ENCODE results near the gene ORC3. TPM values are rescaled to one million over a fixed set of nuclear protein-coding genes. Genes with fewer than 3 reads are reported as not detected.
"Not testable (repeated sequence)": the region's sequence is repeated elsewhere in the genome, so short reads cannot be mapped to it uniquely, and the experiment has no call there.

Gene ORC3
- total RNA-seq, 1 experiment from 2014 or later: 58.7 TPM

DNA sequence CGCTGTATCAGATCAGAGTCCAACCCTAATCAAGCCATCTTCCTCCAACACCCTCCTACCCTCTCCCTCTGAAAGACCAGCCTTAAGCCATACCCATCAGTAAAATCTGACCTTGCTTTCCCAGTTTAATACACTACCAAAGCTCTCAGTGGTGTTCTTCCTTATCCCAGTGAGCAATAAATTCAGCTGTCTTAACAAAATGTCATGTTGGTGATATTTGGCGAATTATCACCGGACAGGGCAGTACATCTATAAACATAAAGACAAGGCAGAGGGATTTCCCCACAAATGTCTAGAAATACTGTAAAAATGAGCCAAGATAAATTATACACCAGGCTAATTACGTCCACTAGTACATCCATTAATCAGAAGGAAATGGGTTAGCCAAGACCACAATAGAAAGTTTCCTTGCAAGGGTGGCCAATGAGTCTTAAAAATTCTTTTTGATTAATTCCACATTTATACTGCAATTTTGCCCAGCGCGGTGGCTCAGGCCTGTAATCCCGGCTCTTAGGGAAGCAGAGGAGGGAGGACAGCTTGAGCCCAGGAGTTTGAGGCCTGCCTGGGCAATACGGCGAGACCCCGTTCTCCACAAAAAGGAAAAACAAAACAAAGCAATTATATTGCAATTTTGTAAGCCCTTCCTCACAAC lies 1.1 kb upstream of the ORC3 start:
- in situ Hi-C loops (cut with HindIII; ENCODE audit: low sequenced_read_pairs): no loop called here
- no peak for DNase-seq (ENCODE audit: low spot score)

DNA sequence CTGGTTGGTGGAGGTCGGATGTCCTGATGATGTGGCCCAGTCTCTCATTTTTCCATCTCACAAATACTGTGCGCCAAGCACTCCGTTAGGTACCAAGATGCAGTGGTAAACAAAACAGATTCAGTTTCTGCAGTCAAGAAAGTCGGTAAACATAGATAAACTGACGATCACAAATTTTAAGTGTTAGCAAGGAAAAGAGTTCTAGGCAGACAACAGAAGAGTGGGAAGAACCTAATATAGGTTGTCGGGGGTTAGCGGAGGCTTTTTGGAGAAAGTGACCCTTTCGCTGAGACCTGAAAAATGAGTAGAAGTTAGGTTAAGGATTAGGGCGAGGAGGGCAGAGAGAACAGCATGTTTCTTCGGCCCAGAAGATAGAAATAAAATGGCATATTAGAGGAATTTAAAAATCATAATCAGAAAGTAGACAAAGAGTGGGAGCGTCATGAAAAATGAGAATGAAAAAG lies 514 bp downstream of the ORC3 start:
- in situ Hi-C loops (cut with HindIII; ENCODE audit: low sequenced_read_pairs): no loop called here
- DNase-seq (ENCODE audit: low spot score): no peak

DNA sequence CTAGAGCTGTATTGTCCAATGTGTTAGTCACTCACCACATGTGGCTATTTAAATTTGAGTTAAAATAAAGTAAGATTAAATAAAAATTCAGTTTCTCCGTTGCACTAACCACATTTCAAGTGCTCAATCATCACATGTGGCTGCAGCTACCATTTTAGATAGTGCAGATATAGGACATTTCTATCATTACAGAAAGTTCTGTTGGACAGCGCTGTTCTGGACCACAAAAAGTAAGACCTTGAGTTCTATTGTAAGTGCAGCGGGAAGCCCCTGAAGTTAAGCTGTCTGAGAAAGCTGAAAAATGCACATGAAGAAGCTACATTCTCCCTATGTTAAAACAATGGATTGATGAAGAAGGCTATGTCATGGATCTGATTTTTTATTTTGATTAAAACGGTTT lies 1.1 kb downstream of the ORC3 start:
- DNase-seq (ENCODE audit: low spot score): no peak
- in situ Hi-C loops (cut with HindIII; ENCODE audit: low sequenced_read_pairs): no loop called here

DNA sequence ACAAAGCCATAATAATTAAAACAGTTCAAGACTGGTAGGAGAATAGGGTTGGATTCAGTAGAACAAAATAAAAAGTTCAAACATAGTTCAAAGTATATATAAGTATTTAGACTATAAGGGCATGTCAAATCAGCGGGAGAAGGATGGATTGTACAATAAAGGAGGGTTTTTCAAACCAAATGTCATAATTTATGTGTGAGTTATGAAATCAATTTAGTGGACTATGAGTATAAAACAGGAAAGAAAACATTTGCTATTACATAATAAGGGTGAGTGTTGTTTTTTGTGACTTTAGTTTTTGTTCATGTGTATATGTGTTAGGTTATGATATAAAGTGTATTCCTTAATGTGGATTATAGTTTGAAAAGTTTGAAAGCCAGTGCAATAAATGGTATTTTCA lies 10.6 kb downstream of the ORC3 start:
- no peak for DNase-seq (ENCODE audit: low spot score)
- in situ Hi-C loops (cut with HindIII; ENCODE audit: low sequenced_read_pairs): no loop called here

DNA sequence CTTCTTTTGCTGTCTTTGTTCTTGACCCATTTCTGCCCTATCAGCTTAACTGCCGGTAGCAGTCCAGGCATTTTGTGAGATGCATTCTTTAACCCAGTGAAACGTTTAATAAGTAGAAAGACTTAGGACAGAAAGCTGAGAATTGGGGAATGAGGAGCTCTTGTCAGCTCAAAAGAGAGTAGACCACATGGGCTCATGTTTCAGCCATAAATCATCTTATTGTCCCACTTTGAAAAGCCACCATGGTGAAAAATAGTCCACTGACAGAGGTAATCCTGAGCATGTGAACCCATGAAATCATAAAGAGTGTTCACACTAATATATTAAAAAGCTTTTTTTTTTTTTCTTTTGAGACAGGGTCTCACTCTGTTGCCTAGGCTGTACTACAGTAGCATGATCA lies 16.3 kb downstream of the ORC3 start:
- in situ Hi-C loops (cut with HindIII; ENCODE audit: low sequenced_read_pairs): no loop called here
- DNase-seq (ENCODE audit: low spot score): no peak

DNA sequence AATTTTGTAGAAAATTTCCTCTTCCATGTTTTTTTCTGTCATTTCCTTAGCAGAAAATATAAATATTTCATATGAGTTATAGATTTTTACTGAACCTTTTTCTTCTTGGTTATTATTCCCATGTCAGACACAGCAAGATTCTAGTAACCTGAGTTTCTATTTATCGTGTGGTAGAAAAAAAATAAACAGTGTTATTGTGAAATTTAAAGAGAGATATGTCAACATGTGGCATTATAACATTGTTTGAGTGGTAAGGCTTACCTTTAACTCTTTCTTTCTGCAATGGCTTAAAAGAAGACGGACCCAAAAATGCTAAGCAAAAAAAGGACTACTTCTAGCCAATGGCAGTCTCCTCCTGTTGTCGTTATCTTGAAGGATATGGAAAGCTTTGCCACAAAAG lies 18.9 kb downstream of the ORC3 start:
- DNase-seq (ENCODE audit: low spot score): no peak
- in situ Hi-C loops (cut with HindIII; ENCODE audit: low sequenced_read_pairs): no loop called here

DNA sequence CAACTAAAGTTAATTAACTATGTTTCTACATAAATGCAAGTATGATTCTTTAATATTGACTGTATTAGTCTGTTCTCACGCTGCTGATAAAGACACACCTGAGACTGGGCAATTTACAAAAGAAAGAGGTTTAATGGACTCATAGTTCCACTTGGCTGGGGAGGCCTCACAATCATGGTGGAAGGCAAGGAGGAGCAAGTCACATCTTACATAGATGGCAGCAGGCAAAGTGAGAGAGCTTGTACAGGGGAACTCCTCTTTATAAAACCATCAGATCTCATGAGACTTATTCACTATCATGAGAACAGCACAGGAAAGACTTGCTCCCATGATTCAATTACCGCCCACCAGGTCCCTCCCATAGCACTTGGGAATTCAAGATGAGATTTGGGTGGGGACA lies 23.1 kb downstream of the ORC3 start:
- in situ Hi-C loops (cut with HindIII; ENCODE audit: low sequenced_read_pairs): not testable (repeated sequence)

DNA sequence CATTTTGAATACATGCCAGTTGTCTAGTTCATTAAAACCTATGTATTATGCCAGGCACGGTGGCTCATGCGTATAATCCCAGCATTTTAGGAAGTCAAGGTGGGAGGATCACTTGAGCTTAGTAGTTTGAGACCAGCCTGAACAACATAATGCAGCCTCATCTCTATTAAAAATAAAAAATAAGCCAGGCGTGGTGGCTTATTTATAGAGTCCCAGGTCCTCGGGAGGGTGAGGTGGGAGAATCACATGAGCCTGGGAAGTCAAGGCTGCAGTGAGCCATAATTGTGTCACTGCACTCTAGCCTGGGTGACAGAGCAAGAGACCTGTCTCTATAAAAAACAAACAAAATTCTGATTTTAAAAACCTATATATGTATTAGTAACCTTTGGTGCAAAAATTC lies 27.5 kb downstream of the ORC3 start:
- in situ Hi-C loops (cut with HindIII; ENCODE audit: low sequenced_read_pairs): no loop called here
- DNase-seq (ENCODE audit: low spot score): no peak

More for the DNA sequence above, 23.1 kb downstream of the ORC3 start:
- not testable (repeated sequence) for DNase-seq (ENCODE audit: low spot score)

DNA sequence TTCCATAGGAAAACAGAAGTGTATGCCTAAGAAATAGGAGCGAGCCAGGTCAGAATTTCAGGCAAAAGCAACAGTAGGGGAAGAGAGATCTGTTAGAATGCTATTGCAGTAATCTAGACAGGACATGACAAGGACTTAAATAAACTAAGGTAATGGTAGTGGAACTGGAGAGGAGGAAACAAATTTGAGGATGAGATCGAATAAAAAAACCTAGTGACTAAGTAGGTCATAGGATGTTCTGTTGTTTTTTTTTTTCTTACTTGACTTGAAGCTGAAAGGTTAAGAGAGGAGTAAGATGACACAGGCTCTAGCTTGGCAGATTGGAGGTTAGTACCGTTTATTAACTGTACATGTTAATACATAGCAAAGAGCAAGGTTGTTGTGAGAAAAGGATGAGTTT lies 28.6 kb downstream of the ORC3 start:
- in situ Hi-C loops (cut with HindIII; ENCODE audit: low sequenced_read_pairs): no loop called here
- DNase-seq (ENCODE audit: low spot score): no peak

DNA sequence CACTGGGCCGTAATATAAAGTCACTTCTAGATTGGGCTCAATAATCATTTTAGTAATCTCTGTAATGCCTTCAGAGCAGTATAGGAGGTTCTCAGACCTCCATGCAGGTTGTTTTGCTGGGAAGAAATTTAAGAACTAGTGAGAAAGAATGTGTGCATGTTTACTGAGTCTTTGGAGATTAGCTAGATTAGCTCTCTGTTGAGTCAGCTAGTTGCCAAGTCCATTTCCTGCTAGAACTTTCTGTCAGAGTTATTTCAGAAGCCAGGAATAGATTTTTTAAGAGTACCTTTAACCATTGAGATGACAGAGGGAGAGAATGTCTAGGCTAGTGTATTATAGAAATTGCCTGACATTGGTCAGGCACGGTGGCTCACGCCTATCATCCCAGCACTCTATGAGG lies 33.3 kb downstream of the ORC3 start:
- no peak for DNase-seq (ENCODE audit: low spot score)
- in situ Hi-C loops (cut with HindIII; ENCODE audit: low sequenced_read_pairs): no loop called here

DNA sequence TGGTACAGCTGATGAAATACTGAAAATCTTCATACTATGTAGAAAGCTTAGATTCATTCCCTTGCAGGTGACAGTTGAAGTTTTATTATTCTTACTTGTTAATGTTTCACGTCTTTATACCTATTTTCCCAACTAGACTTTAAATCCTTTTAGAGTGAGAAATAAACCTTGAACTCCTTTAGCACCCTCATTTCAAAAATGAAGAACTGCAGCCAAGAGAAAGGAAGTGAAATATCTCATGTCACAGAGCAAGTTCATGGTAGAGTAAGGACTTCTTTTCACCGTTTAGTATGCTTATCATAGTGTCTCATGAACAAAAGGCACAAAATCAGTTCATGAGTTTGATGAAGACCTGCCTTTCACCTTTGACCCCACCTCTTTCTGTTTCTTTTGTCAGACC lies 38.5 kb downstream of the ORC3 start:
- in situ Hi-C loops (cut with HindIII; ENCODE audit: low sequenced_read_pairs): no loop called here

DNA sequence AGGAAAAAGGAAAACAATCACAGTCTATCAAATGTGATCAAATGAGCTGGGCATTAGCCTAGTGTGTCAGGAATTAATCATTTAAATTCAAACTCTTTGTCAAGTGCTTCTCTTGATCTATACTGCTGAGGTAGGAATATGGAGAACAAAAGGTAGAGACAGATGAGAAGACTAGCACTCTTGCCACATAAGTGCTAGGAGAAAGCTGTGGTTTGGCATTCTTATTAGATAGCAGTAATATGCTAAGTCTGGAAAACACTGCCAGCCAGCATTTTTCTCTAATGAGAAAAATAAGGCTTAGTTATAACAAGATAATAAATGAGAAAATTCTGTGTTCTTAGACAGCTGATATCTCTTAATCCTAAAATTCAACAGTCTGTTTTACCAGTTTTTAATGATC lies 38.9 kb downstream of the ORC3 start:
- in situ Hi-C loops (cut with HindIII; ENCODE audit: low sequenced_read_pairs): no loop called here
- no peak for DNase-seq (ENCODE audit: low spot score)

More for the DNA sequence above, 38.5 kb downstream of the ORC3 start:
- no peak for DNase-seq (ENCODE audit: low spot score)

DNA sequence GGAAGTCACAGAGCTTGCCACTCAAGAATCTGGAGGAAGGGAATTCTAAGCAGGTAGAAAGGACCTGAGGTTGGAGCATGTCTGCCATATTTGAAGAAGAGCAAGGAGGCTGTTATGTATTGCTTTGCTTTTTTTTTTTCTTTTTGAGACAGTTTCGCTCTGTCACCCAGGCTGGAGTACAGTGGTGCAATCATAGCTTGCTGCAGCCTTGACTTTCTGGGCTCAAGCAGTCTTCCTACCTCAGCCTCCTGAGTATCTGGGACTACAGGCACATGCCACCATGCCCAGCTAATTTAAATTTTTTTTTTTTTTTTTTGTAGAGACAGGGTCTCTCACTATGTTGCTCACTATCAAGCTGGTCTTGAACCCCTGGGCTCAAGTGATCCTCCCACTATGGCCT lies 40.8 kb downstream of the ORC3 start:
- in situ Hi-C loops (cut with HindIII; ENCODE audit: low sequenced_read_pairs): no loop called here
- DNase-seq (ENCODE audit: low spot score): no peak

DNA sequence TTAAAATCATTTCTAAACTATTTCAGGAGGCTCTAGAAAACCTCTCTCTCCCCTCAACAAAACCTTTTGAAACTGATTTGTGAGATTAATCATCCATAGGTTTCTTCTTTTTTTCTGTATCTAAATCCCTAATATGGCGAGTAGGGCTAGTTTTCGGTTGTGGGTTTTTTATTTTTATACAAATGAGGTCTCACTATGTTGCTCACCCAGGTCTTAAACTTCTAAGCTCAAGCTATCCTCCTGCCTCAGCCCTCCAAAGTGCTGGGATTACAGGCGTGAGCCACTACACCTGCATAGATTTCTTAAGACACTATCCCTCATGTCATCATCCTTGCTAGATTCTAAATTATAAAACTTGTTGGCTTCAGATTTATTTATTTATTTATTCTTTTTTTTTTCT lies 43.9 kb downstream of the ORC3 start:
- in situ Hi-C loops (cut with HindIII; ENCODE audit: low sequenced_read_pairs): no loop called here
- DNase-seq (ENCODE audit: low spot score): no peak

DNA sequence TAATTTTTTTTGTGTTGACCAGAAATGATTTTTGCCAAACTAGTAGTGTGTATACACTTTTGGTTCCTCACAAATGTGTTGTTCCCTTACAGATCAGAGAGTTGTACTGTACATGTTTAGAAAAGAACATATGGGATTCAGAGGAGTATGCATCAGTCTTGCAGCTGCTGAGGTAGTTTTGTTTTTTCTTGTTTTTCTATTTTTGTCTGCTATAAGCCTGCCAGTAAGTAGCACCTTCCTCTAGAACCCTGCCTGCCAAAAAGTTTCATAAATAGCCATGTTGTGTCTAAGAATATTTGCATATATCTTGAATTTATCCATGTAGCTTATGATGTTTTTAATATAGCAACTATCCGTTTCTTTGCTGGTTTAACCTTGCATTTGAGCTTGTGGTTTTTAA lies 46.4 kb downstream of the ORC3 start:
- peak; percentile 26 for DNase-seq (ENCODE audit: low spot score)
- in situ Hi-C loops (cut with HindIII; ENCODE audit: low sequenced_read_pairs): no loop called here

DNA sequence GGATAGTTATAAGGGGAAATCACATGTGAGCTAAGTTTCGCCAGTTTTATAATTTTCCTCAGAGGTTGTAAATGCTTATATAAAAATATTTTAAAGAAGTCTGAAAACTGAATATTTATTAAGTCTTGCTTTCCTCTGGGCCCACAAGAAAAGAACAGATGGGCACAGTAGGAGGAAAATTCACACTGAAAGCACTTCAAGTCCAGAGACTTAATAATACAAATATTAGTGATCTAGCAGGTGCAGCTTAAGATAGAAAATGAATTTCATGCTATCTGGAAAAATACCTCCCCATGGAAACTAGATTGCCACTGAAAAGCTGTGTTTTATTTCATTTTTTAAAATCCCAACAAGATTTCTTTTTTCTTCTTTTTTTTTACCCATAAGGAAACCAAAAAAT lies 47.2 kb downstream of the ORC3 start:
- DNase-seq (ENCODE audit: low spot score): peak; percentile 62
- in situ Hi-C loops (cut with HindIII; ENCODE audit: low sequenced_read_pairs): no loop called here

DNA sequence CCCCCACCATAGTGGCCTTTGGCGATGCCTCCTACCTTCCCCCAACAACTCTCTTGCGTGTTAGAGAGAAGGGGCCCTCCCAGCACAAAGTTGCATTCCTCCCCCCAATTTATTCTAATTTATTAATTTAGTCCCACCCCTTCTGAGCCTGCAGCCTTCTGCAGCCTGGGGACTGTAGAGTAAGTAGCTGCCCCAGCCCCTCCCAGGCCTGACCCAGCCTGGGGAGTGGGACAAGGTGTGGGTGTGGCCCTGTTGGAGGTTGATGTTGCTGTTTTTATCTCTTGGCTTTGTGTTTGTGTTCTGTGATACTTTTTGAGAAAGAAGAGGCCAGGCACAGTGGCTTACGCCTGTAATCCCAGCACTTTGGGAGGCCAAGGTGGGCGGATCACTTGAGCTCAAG lies 49.4 kb downstream of the ORC3 start:
- in situ Hi-C loops (cut with HindIII; ENCODE audit: low sequenced_read_pairs): no loop called here
- DNase-seq (ENCODE audit: low spot score): no peak

DNA sequence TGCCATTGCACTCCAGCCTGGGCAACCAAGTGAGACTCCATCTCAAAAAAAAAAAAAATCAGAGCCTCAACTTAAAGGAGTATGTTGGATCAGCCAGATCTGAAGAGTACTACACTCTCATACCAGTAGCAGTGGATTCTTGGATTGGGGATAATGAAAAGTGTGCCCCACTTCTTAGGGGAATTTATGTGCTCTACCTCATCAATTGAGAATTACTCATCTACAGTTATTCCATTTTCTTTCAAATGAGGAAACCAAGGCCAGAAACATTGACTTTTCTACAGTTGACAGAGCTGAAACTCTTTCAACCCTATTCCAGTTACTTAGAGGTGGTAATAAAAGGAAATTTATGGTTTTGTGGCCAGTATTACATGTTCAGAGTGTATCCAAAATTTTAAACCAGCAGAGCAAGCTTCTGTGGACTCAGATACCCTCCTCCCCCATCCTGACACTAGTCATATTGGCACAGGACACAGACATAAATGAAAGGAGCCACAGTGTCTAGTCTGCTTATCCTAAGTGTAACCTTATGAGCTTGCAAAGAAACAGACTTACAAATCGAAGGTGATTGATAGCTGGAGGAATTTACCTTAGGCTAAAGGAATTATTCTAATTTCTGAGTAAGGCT lies 51.2 kb downstream of the ORC3 start:
- in situ Hi-C loops (cut with HindIII; ENCODE audit: low sequenced_read_pairs): no loop called here
- DNase-seq (ENCODE audit: low spot score): no peak

DNA sequence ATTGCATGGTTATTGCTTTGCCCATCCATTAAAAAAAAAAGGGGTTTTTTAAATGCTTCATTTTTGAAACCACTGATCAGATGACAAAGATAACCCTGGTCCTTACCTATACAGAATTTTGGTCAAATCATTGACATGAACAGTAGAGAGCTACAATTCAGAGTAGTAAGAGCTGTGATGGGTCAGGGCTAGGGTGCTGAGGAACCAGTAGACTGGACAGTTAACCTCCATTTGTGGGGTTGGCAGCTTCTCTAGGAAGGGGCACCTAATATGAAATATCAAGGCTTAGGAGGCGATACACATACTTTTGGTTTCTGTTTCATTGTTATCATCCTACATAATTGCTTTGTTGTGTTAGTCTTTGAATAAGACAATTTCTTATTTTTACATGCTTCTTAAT lies 55.1 kb downstream of the ORC3 start:
- DNase-seq (ENCODE audit: low spot score): no peak
- in situ Hi-C loops (cut with HindIII; ENCODE audit: low sequenced_read_pairs): no loop called here

DNA sequence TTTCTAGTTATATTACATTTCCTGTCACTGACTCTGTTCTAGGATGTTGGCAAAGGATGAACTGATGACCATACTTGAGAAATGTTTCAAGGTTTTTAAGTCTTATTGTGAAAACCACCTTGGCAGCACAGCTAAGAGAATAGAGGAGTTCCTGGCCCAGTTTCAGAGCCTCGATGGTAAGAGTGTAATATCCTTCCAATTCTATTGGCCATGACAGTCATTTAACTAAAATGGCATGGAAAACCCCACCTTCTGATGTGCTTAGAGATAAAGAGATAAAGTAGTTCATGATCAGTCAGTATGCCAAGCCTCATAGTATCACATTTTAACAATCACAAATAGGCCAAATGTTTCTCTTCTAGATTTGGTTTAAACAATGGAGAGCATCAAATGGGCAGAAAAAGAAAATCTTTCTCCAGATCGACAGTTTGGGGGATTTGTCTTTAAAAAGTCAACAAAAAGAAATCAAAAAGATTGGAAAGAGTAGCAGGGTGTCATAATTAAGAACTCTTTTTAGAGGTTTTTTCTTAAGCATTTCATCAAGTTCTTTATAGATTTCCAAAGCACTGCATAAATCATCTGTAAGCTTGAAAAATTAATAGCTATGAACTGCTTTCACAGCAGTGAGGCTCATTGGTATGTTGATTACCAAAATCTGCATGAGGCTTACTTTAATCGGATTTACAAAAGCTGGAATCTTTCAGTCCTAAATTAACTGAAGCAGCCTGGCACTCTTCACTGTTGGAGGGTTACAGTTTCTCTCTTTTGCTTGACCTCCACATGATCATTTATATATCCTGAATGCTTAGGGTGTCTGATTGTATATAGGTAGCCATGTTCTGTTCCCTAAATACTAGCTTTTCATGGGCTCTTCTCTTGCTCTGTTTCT lies 63.4 kb downstream of the ORC3 start:
- in situ Hi-C loops (cut with HindIII; ENCODE audit: low sequenced_read_pairs): no loop called here
- no peak for DNase-seq (ENCODE audit: low spot score)

Measured in G401 (cell line).